Measurements from ENCODE around the gene PRDX5.

PRDX5 gene

GRCh38 chr11:64299847-64300648 is 17.9 kb upstream of the PRDX5 start, which contains the start of gene CATSPERZ:
TSS of gene CATSPERZ (plus strand) at chr11:64300358. CDS start at chr11:64300411, 53 bp downstream.
- Histone ChIP-seq H3K79me1 (ENCODE audit: low read depth, low read length) (no peaks in the 10 kb centered on the region), H3K9me3 (replicated peaks in 1 of 2; ENCODE audit: control insufficient read depth in 2 of 2, insufficient read depth in 1 of 2, low read depth in 1 of 2, low read length in 2 of 2) (no peaks in the 10 kb centered on the region), H3K18ac (ENCODE audit: low read length) (peak within 1 kb of the TSS; percentile 83), H2BK15ac (ENCODE audit: low read length) (peak within 1 kb of the TSS; percentile 93), H3K27me3 (ENCODE audit: control insufficient read depth in 3 of 3, insufficient read depth in 3 of 3, low read depth in 1 of 3, low read length in 3 of 3) (peaks cover 39 to 76% (median 64%) of the 10 kb centered on the region in 3 experiments), H3K4me1 (ENCODE audit: control insufficient read depth in 2 of 2, insufficient read depth in 1 of 2, low read depth in 1 of 2, low read length in 2 of 2) (peaks cover 7 to 21% of the 10 kb centered on the region in 2 donors), H3K4me2 (ENCODE audit: insufficient read depth, low read length, poor library complexity, severe bottlenecking) (peak within 1 kb of the TSS; percentile 74), H4K8ac (ENCODE audit: low read depth, low read length) (no peak within 1 kb of the TSS), H3K4me3 (ENCODE audit: low read length in 2 of 2) (peak within 1 kb of the TSS; percentile 29 to 69), H2BK120ac (ENCODE audit: low read depth, low read length) (peak within 1 kb of the TSS; percentile 56), H4K91ac (ENCODE audit: low read depth, low read length, poor library complexity) (no peak within 1 kb of the TSS), H2AK5ac (ENCODE audit: low read depth, low read length) (peak within 1 kb of the TSS; percentile 76), H3K27ac (replicated peaks; ENCODE audit: low read length) (no peak within 1 kb of the TSS), H3K36me3 (replicated peaks in 1 of 2; ENCODE audit: control insufficient read depth in 2 of 2, insufficient read depth in 2 of 2, low read length in 2 of 2) (no peaks in the 10 kb centered on the region), H3K4ac (ENCODE audit: low read length) (no peak within 1 kb of the TSS), H3K23ac (ENCODE audit: low read depth, low read length, poor library complexity) (peak within 1 kb of the TSS; percentile 26), H3K14ac (ENCODE audit: low read length) (peak within 1 kb of the TSS; percentile 31), H2AFZ (ENCODE audit: low read length) (peak within 1 kb of the TSS; percentile 91), H2BK12ac (ENCODE audit: low read length) (peak within 1 kb of the TSS; percentile 50), H2BK5ac (ENCODE audit: low read length) (no peak within 1 kb of the TSS), H3K9ac (ENCODE audit: low read depth, low read length, poor library complexity) (peak within 1 kb of the TSS; percentile 37)
- DNase-seq (ENCODE audit: low spot score), result no peak
- no CpG with 5 or more reads among the region's 54 CpGs for WGBS, 2 donors (ENCODE audit: extremely low coverage in 2 of 2, insufficient read length in 2 of 2, insufficient replicate concordance in 1 of 2)

- Histone ChIP-seq H2BK15ac (ENCODE audit: low read length) (peak overlapping the region; percentile 7), H3K14ac (ENCODE audit: low read length) (no peak overlapping the region), H2BK12ac (ENCODE audit: low read length) (no peak overlapping the region), H4K91ac (ENCODE audit: low read depth, low read length, poor library complexity) (no peak overlapping the region), H3K18ac (ENCODE audit: low read length) (peak overlapping the region; percentile 52), H3K36me3 (replicated peaks in 1 of 2; ENCODE audit: control insufficient read depth in 2 of 2, insufficient read depth in 2 of 2, low read length in 2 of 2) (peaks cover 3 to 4% of the 10 kb centered on the region in 2 donors), H4K8ac (ENCODE audit: low read depth, low read length) (no peak overlapping the region), H3K4me2 (ENCODE audit: insufficient read depth, low read length, poor library complexity, severe bottlenecking) (no peak overlapping the region), H3K4me3 (ENCODE audit: low read length in 2 of 2) (no peak overlapping the region), H3K27ac (replicated peaks; ENCODE audit: low read length) (no peak overlapping the region), H3K23ac (ENCODE audit: low read depth, low read length, poor library complexity) (no peak overlapping the region), H3K27me3 (ENCODE audit: control insufficient read depth in 3 of 3, insufficient read depth in 3 of 3, low read depth in 1 of 3, low read length in 3 of 3) (peaks cover 17 to 43% (median 30%) of the 10 kb centered on the region in 3 experiments), H2AK5ac (ENCODE audit: low read depth, low read length) (peak overlapping the region; percentile 82), H3K9ac (ENCODE audit: low read depth, low read length, poor library complexity) (peak overlapping the region; percentile 63), H2BK120ac (ENCODE audit: low read depth, low read length) (no peak overlapping the region), H3K9me3 (replicated peaks in 1 of 2; ENCODE audit: control insufficient read depth in 2 of 2, insufficient read depth in 1 of 2, low read depth in 1 of 2, low read length in 2 of 2) (no peaks in the 10 kb centered on the region), H3K4ac (ENCODE audit: low read length) (no peak overlapping the region), H2AFZ (ENCODE audit: low read length) (no peak overlapping the region), H2BK5ac (ENCODE audit: low read length) (no peak overlapping the region), H3K79me1 (ENCODE audit: low read depth, low read length) (peaks cover 10% of the 10 kb centered on the region), H3K4me1 (ENCODE audit: control insufficient read depth in 2 of 2, insufficient read depth in 1 of 2, low read depth in 1 of 2, low read length in 2 of 2) (peaks cover 12 to 25% of the 10 kb centered on the region in 2 donors)
- DNase-seq (ENCODE audit: low spot score), result no peak
- no CpG with 5 or more reads among the region's 13 CpGs for WGBS, 2 donors (ENCODE audit: extremely low coverage in 2 of 2, insufficient read length in 2 of 2, insufficient replicate concordance in 1 of 2)
Observed at GRCh38 chr11:64303109-64304031, 14.6 kb upstream of the PRDX5 start.

- H3K14ac ChIP-seq (ENCODE audit: low read length), result no peak overlapping the region
- no peak overlapping the region for H4K91ac ChIP-seq (ENCODE audit: low read depth, low read length, poor library complexity)
- H3K9ac ChIP-seq (ENCODE audit: low read depth, low read length, poor library complexity), result peak overlapping the region; percentile 50
- H3K23ac ChIP-seq (ENCODE audit: low read depth, low read length, poor library complexity), result no peak overlapping the region
- H3K36me3 ChIP-seq (replicated peaks in 1 of 2; ENCODE audit: control insufficient read depth in 2 of 2, insufficient read depth in 2 of 2, low read length in 2 of 2), result peaks cover 3 to 4% of the 10 kb centered on the region in 2 donors
- H3K4me3 ChIP-seq (ENCODE audit: low read length in 2 of 2), result peak overlapping the region in 1 of 2 donors; percentile 57
- peaks cover 12 to 25% of the 10 kb centered on the region in 2 donors for H3K4me1 ChIP-seq (ENCODE audit: control insufficient read depth in 2 of 2, insufficient read depth in 1 of 2, low read depth in 1 of 2, low read length in 2 of 2)
- peaks cover 16 to 37% (median 24%) of the 10 kb centered on the region in 3 experiments for H3K27me3 ChIP-seq (ENCODE audit: control insufficient read depth in 3 of 3, insufficient read depth in 3 of 3, low read depth in 1 of 3, low read length in 3 of 3)
- peaks cover 10% of the 10 kb centered on the region for H3K79me1 ChIP-seq (ENCODE audit: low read depth, low read length)
- H3K27ac ChIP-seq (replicated peaks; ENCODE audit: low read length), result no peak overlapping the region
- no peak overlapping the region for H4K8ac ChIP-seq (ENCODE audit: low read depth, low read length)
- peak overlapping the region; percentile 82 for H2AK5ac ChIP-seq (ENCODE audit: low read depth, low read length)
- H3K4me2 ChIP-seq (ENCODE audit: insufficient read depth, low read length, poor library complexity, severe bottlenecking), result no peak overlapping the region
- peak overlapping the region; percentile 7 for H2BK15ac ChIP-seq (ENCODE audit: low read length)
- H2BK120ac ChIP-seq (ENCODE audit: low read depth, low read length), result no peak overlapping the region
- WGBS, 2 donors (ENCODE audit: extremely low coverage in 2 of 2, insufficient read length in 2 of 2, insufficient replicate concordance in 1 of 2), result no CpG with 5 or more reads among the region's 5 CpGs
- no peak overlapping the region for H3K4ac ChIP-seq (ENCODE audit: low read length)
- no peaks in the 10 kb centered on the region for H3K9me3 ChIP-seq (replicated peaks in 1 of 2; ENCODE audit: control insufficient read depth in 2 of 2, insufficient read depth in 1 of 2, low read depth in 1 of 2, low read length in 2 of 2)
- H3K18ac ChIP-seq (ENCODE audit: low read length), result peak overlapping the region; percentile 52
- H2AFZ ChIP-seq (ENCODE audit: low read length), result peak overlapping the region; percentile 87
- DNase-seq (ENCODE audit: low spot score), result no peak
- H2BK12ac ChIP-seq (ENCODE audit: low read length), result no peak overlapping the region
- H2BK5ac ChIP-seq (ENCODE audit: low read length), result no peak overlapping the region
Observed at GRCh38 chr11:64304032-64304315, 13.9 kb upstream of the PRDX5 start.

All from neuronal stem cell (in vitro differentiated cells).